ENCODE results near the gene MRPL11.

The MRPL11 gene

DNA sequence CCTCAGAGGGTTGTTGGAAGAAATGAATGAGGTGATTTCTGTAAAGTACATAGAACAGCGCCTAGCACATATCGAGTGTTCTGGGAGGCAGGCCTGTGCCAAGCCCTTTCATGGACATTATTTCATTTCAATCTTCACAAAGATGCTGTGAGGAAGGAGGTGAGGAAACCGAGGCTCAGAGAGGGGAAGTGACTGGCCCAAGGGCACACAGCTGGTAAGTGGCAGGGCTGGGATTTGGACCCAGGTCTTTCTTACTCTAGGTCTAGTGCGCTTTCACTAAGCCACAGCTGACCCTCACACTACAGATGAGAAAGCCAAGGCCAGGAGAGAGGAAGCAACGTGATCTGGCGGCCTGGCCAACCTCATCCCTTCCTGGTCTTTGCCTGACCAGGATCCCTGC, 30.0 kb upstream of the MRPL11 start:
- Histone ChIP-seq H3K36me3 (ENCODE audit: insufficient read depth, low read length) (no peaks in the 10 kb centered on the region), H2AFZ (ENCODE audit: low read length) (no peak overlapping the region), H3K4me1 (ENCODE audit: insufficient read depth, low read length, severe bottlenecking) (peaks cover 24% of the 10 kb centered on the region), H4K20me1 (ENCODE audit: insufficient read depth, low read length) (no peaks in the 10 kb centered on the region), H3K4me3 (ENCODE audit: low read depth, low read length, poor library complexity, severe bottlenecking) (no peak overlapping the region), H3K27me3 (ENCODE audit: insufficient read depth, low read length) (no peaks in the 10 kb centered on the region), H3K27ac (ENCODE audit: low read depth, low read length, poor library complexity, severe bottlenecking) (no peak overlapping the region), H3K9me3 (ENCODE audit: low read length) (no peaks in the 10 kb centered on the region), H3F3A (ENCODE audit: insufficient read depth, low read length) (no peaks in the 10 kb centered on the region), H3K79me2 (ENCODE audit: insufficient read depth, low read length) (no peaks in the 10 kb centered on the region), H3K9me2 (ENCODE audit: low read depth, low read length) (no peaks in the 10 kb centered on the region), H3K9ac (ENCODE audit: low read length) (no peak overlapping the region), H3K4me2 (ENCODE audit: low read length) (no peak overlapping the region)
- TF ChIP-seq, protein P1, sequence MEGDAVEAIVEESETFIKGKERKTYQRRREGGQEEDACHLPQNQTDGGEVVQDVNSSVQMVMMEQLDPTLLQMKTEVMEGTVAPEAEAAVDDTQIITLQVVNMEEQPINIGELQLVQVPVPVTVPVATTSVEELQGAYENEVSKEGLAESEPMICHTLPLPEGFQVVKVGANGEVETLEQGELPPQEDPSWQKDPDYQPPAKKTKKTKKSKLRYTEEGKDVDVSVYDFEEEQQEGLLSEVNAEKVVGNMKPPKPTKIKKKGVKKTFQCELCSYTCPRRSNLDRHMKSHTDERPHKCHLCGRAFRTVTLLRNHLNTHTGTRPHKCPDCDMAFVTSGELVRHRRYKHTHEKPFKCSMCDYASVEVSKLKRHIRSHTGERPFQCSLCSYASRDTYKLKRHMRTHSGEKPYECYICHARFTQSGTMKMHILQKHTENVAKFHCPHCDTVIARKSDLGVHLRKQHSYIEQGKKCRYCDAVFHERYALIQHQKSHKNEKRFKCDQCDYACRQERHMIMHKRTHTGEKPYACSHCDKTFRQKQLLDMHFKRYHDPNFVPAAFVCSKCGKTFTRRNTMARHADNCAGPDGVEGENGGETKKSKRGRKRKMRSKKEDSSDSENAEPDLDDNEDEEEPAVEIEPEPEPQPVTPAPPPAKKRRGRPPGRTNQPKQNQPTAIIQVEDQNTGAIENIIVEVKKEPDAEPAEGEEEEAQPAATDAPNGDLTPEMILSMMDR (IDR thresholded peaks at IDR 0.05; ENCODE audit: low read length), result no peak
- TF ChIP-seq EZH2 (IDR thresholded peaks at IDR 0.05; ENCODE audit: borderline replicate concordance, low read length), result no peak

DNA sequence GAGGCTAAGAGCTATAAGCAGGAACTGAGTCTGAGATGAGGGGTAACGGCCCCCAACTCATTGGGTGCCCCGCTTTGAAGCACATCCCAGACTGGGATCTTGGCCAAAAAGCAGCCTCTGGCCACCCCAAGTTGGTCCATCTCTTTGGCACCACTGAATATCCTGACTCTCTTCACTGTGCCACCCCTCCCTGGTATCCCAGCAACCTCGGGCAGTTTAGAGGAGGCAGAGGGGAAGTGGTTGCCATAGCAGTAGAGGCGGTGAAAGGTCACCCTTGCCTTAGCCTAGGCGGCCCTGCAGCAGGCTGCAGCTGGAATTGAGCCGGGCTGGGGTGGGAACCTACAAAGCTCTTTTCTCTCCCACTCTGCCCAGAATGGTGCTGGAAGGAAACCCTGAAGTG, 29.1 kb upstream of the MRPL11 start:
- Histone ChIP-seq H3K79me2 (ENCODE audit: insufficient read depth, low read length) (no peaks in the 10 kb centered on the region), H3K4me3 (ENCODE audit: low read depth, low read length, poor library complexity, severe bottlenecking) (peak overlapping the region; percentile 60), H3F3A (ENCODE audit: insufficient read depth, low read length) (no peaks in the 10 kb centered on the region), H3K9ac (ENCODE audit: low read length) (no peak overlapping the region; the same call in 1 of the 2 replicates), H4K20me1 (ENCODE audit: insufficient read depth, low read length) (no peaks in the 10 kb centered on the region), H3K9me3 (ENCODE audit: low read length) (peaks cover 3% of the 10 kb centered on the region), H3K27ac (ENCODE audit: low read depth, low read length, poor library complexity, severe bottlenecking) (no peak overlapping the region), H2AFZ (ENCODE audit: low read length) (no peak overlapping the region), H3K4me2 (ENCODE audit: low read length) (peak overlapping the region; percentile 86), H3K9me2 (ENCODE audit: low read depth, low read length) (no peaks in the 10 kb centered on the region), H3K36me3 (ENCODE audit: insufficient read depth, low read length) (no peaks in the 10 kb centered on the region; the same call in 1 of the 2 replicates), H3K4me1 (ENCODE audit: insufficient read depth, low read length, severe bottlenecking) (peaks cover 24% of the 10 kb centered on the region), H3K27me3 (ENCODE audit: insufficient read depth, low read length) (no peaks in the 10 kb centered on the region)
- TF ChIP-seq, protein P1 (IDR thresholded peaks at IDR 0.05; ENCODE audit: low read length), result no peak
- TF ChIP-seq EZH2 (IDR thresholded peaks at IDR 0.05; ENCODE audit: borderline replicate concordance, low read length), result no peak

DNA sequence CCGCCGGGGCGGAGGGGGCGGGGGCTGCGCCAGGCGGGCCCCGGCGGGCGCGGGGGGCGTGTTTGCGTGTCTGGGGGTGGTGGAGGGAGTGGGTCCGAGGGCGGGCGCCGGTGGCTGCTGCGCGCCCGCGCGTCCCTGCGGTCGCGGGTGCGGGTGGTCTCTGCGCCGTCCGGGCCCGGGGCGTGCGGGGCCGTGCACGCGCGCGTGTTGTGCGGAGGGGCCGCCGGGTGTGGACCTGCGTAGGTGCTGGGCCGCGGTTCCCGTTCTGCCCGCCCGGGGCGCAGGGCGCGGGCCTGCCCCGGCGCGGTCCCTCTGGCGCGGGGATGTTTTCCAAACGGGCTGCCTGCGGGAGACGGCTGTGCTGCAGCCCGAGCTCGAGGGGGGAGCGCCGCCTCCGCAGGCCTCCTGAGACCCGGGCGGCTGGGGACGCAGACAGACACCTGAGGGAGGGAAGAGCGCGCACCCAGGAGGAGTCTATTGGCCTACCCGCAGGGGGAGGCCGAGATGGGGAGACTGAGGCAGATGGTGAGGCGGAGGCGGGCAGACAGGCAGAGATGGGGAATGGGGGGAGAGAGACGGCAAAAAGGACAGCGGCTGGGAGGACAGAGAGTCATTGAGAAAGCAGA, 28.5 kb upstream of the MRPL11 start:
- no peaks in the 10 kb centered on the region for H3K9me2 ChIP-seq (ENCODE audit: low read depth, low read length)
- H3K79me2 ChIP-seq (ENCODE audit: insufficient read depth, low read length), result no peaks in the 10 kb centered on the region
- peaks cover 5% of the 10 kb centered on the region for H3K9me3 ChIP-seq (ENCODE audit: low read length)
- H3K4me2 ChIP-seq (ENCODE audit: low read length), result peak overlapping the region; percentile 86
- H3K9ac ChIP-seq (ENCODE audit: low read length), result peak overlapping the region; percentile 39; the same call in 1 of the 2 replicates
- H3K27ac ChIP-seq (ENCODE audit: low read depth, low read length, poor library complexity, severe bottlenecking), result no peak overlapping the region
- H3K4me3 ChIP-seq (ENCODE audit: low read depth, low read length, poor library complexity, severe bottlenecking), result peak overlapping the region; percentile 60
- no peaks in the 10 kb centered on the region for H3K27me3 ChIP-seq (ENCODE audit: insufficient read depth, low read length)
- no peaks in the 10 kb centered on the region for H3F3A ChIP-seq (ENCODE audit: insufficient read depth, low read length)
- TF ChIP-seq, protein P1 (IDR thresholded peaks at IDR 0.05; ENCODE audit: low read length), result peak; percentile 32; the same call in 1 of the 2 replicates
- TF ChIP-seq EZH2 (IDR thresholded peaks at IDR 0.05; ENCODE audit: borderline replicate concordance, low read length), result no peak
- H4K20me1 ChIP-seq (ENCODE audit: insufficient read depth, low read length), result no peaks in the 10 kb centered on the region
- H2AFZ ChIP-seq (ENCODE audit: low read length), result no peak overlapping the region
- H3K4me1 ChIP-seq (ENCODE audit: insufficient read depth, low read length, severe bottlenecking), result peaks cover 24% of the 10 kb centered on the region
- H3K36me3 ChIP-seq (ENCODE audit: insufficient read depth, low read length), result no peaks in the 10 kb centered on the region; the same call in 1 of the 2 replicates

All from OCI-LY1 (cell line).